Mesenchymal stem cell (in vitro differentiated cells and primary cell): ENCODE results near the gene CD79A.
A peak's percentile ranks its signal among the peaks of the same experiment; 100 is the strongest.

Experiments used
- DNase-seq: peaks from one replicate; pipeline ENCODE4 v3.0.0-alpha.2; 2013
- H2AFZ ChIP-seq: one replicate; pipeline ENCODE4 v1.6.1; 2013; ENCODE audit warnings: low read depth, mild to moderate bottlenecking, control low read depth, inconsistent platforms, low read length, moderate library complexity
- H2AK5ac ChIP-seq: 2 replicates; pipeline ENCODE4 v1.6.1; 2013; ENCODE audit warnings: low read length, moderate library complexity, mild to moderate bottlenecking, inconsistent platforms; ENCODE audit not compliant: severe bottlenecking
- H2BK120ac ChIP-seq: one replicate; pipeline ENCODE4 v1.6.1; 2013; ENCODE audit warnings: low read depth, mild to moderate bottlenecking, inconsistent platforms, low read length, moderate library complexity
- H2BK12ac ChIP-seq, 2 experiments: one replicate each; pipeline ENCODE4 v1.6.1; 2013; ENCODE audit warnings: inconsistent platforms in 2 of 2, low read length in 2 of 2, mild to moderate bottlenecking in 2 of 2, moderate library complexity in 2 of 2, control low read depth in 1 of 2
- H2BK15ac ChIP-seq: one replicate; pipeline ENCODE4 v1.6.1; 2013; ENCODE audit warnings: mild to moderate bottlenecking, low read depth, inconsistent platforms; ENCODE audit not compliant: poor library complexity, severe bottlenecking
- H2BK5ac ChIP-seq: 2 replicates; pipeline ENCODE4 v1.6.1; 2013; ENCODE audit warnings: low read depth, mild to moderate bottlenecking, low read length, control low read depth, inconsistent platforms; ENCODE audit not compliant: poor library complexity, severe bottlenecking
- H3K14ac ChIP-seq, 2 experiments: one replicate each; pipeline ENCODE4 v1.6.1; 2013; ENCODE audit warnings: inconsistent platforms in 2 of 2, low read length in 2 of 2, control low read depth in 1 of 2, mild to moderate bottlenecking in 1 of 2, moderate library complexity in 1 of 2
- H3K18ac ChIP-seq, 2 experiments: one replicate each; pipeline ENCODE4 v1.6.1; 2013; ENCODE audit warnings: inconsistent platforms in 2 of 2, low read length in 2 of 2, control low read depth in 1 of 2, low read depth in 1 of 2, mild to moderate bottlenecking in 1 of 2
- H3K23ac ChIP-seq, 2 experiments: one replicate each; pipeline ENCODE4 v1.6.1; 2013; ENCODE audit warnings: inconsistent platforms in 2 of 2, low read length in 2 of 2, mild to moderate bottlenecking in 2 of 2, moderate library complexity in 2 of 2, control low read depth in 1 of 2
- H3K27ac ChIP-seq: 2 replicates; pipeline ENCODE4 v1.5.1; 2013; ENCODE audit warnings: mild to moderate bottlenecking, moderate library complexity, low read length, control low read depth, inconsistent platforms; ENCODE audit not compliant: poor library complexity, severe bottlenecking
- H3K27me3 ChIP-seq, 2 experiments: 2 replicates each; pipeline versions ENCODE4 v1.6.1 to v1.7.0; 2013; ENCODE audit warnings: low read length in 2 of 2, mild to moderate bottlenecking in 2 of 2, moderate library complexity in 2 of 2, control low read depth in 1 of 2, inconsistent platforms in 1 of 2; ENCODE audit not compliant: control insufficient read depth in 1 of 2, insufficient read depth in 1 of 2
- H3K36me3 ChIP-seq, 2 experiments: 2 replicates each; pipeline versions ENCODE4 v1.6.1 to v1.7.0; 2013; ENCODE audit warnings: low read length in 2 of 2, control low read depth in 1 of 2, inconsistent platforms in 1 of 2, low read depth in 1 of 2, mild to moderate bottlenecking in 1 of 2; ENCODE audit not compliant: insufficient read depth in 2 of 2, control insufficient read depth in 1 of 2
- H3K4ac ChIP-seq, 2 experiments: one replicate each; pipeline ENCODE4 v1.6.1; 2013; ENCODE audit warnings: inconsistent platforms in 2 of 2, low read length in 2 of 2, mild to moderate bottlenecking in 2 of 2, moderate library complexity in 2 of 2, control low read depth in 1 of 2, low read depth in 1 of 2
- H3K4me1 ChIP-seq: 2 replicates; pipeline ENCODE4 v1.6.1; 2013; ENCODE audit warnings: low read depth, low read length, control low read depth; ENCODE audit not compliant: control insufficient read depth, insufficient read depth
- H3K4me2 ChIP-seq: 2 replicates; pipeline ENCODE4 v1.6.1; 2013; ENCODE audit warnings: low read length, mild to moderate bottlenecking, inconsistent platforms; ENCODE audit not compliant: poor library complexity, severe bottlenecking
- H3K4me3 ChIP-seq, 2 experiments: 2 replicates each; pipeline versions ENCODE4 v1.5.1 to v1.7.0; 2013; ENCODE audit warnings: low read length in 2 of 2, mild to moderate bottlenecking in 2 of 2, control low read depth in 1 of 2, low read depth in 1 of 2; ENCODE audit not compliant: insufficient read depth in 1 of 2
- H3K79me1 ChIP-seq: replicated peaks from 2 replicates; pipeline ENCODE4 v1.6.1; 2013; ENCODE audit warnings: mild to moderate bottlenecking, control low read depth, low read length, inconsistent platforms; ENCODE audit not compliant: poor library complexity, severe bottlenecking
- H3K9ac ChIP-seq: 2 replicates; pipeline ENCODE4 v1.7.0; 2013; ENCODE audit warnings: mild to moderate bottlenecking, low read length, moderate library complexity
- H3K9me3 ChIP-seq: 2 replicates; pipeline ENCODE4 v1.7.0; 2013; ENCODE audit warnings: mild to moderate bottlenecking, low read length; ENCODE audit not compliant: control insufficient read depth
- H4K8ac ChIP-seq: one replicate; pipeline ENCODE4 v1.6.1; 2013; ENCODE audit warnings: inconsistent platforms, mild to moderate bottlenecking, low read length, moderate library complexity
- H4K91ac ChIP-seq: one replicate; pipeline ENCODE4 v1.6.1; 2013; ENCODE audit warnings: mild to moderate bottlenecking, low read length, inconsistent platforms
- WGBS: methylation state at CpG from one replicate; pipeline ENCODE4 v1.1.7; 2013; ENCODE audit warnings: mixed read lengths; 5-methylcytosine and 5-hydroxymethylcytosine counted together

Gene CD79A

DNA sequence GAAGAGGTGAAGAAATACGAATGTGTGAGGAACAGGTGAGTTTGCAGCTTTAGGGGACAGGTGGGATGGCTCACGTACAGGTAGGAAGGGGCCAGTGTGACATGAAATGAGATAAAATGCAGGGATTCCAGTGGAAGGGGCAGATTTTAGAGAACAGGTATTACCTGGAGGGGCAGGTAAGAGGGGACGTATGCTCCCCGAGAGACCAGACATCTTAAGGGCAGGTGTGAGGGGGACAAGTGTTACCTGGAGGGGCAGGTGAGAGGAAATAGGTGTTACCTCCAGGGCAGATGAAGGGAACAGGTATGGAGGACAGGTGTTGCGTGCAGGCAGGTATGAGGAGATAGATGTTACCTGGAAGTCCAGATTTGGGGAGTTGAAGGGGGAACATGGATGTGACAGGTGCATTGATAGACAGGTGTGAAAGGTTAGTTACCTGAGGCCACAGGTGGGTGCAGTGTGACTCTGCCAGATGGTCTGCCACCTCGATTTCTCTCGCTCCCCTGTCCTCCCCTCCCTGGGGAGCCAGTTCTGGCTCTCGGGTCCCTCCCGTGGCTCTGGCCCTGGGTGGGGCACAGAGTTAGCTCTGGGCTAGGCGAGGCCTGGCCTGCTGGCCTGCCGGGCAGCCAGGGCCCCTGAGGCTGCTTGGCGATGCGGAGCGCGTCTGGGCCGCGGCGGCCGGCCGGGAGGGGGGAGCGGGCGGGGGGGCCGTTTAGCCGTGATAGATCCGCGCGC, 49.1 kb downstream of the CD79A start:
- Histone ChIP-seq H3K36me3 (no peaks in the 10 kb centered on the region), H2AK5ac (no peak overlapping the region), H3K18ac (no peak overlapping the region), H2AFZ (no peak overlapping the region), H3K14ac (peak overlapping the region in 1 of 2 experiments; percentile 14), H2BK15ac (no peak overlapping the region), H2BK12ac (no peak overlapping the region), H3K4me2 (no peak overlapping the region), H3K79me1 (no peaks in the 10 kb centered on the region), H3K4me1 (peaks cover 14% of the 10 kb centered on the region), H3K27me3 (peaks cover 84 to 88% of the 10 kb centered on the region in 2 experiments), H3K23ac (no peak overlapping the region), H3K9me3 (peaks cover 6% of the 10 kb centered on the region), H3K4ac (no peak overlapping the region), H3K9ac (no peak overlapping the region), H3K4me3 (peak overlapping the region in 1 of 2 experiments; percentile 8), H2BK120ac (no peak overlapping the region), H2BK5ac (no peak overlapping the region), H4K91ac (no peak overlapping the region), H4K8ac (no peak overlapping the region), H3K27ac (no peak overlapping the region)
- DNase-seq, result no peak
- 19% methylated on average over 26 of the region's 27 CpGs for WGBS

DNA sequence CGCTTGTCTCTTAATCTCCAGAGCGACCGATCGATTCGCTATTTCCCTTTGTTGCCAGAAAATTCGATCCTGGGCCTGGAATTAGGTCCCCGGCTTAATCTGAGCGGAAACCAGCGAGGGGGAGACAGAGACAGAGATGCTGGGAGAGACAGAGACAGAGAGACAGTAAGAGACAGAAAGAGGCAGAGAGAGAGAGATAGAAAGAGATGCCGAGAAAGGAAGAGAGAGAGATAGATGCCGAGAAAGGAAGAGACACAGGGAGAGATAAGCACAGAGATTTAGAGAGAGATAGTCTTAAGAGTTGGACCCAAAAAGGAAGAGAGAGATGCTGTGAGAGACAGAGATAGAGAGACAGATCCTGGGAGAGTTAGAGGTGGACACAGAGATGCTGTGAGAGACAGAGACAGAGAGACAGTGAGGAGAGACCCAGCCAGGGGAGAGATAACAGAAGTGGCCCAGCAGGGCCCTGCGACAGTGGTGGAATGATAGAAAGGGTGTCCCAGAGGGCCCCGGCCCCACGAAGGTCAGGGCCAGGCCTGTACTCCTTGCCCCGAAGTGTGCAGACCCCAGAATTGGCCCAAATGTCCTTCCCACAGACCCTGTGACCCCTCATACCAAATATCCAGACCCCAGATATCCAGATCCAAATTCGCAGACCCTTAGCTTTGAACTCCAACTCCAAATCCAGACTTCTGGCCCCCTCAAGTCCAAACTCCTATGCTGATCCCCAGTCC, 49.9 kb downstream of the CD79A start:
- Histone ChIP-seq H3K36me3 (no peaks in the 10 kb centered on the region), H3K79me1 (no peaks in the 10 kb centered on the region), H3K9me3 (peaks cover 6% of the 10 kb centered on the region), H2AK5ac (no peak overlapping the region), H2BK15ac (no peak overlapping the region), H3K18ac (no peak overlapping the region), H3K23ac (no peak overlapping the region), H2BK12ac (no peak overlapping the region), H3K4me1 (peaks cover 15% of the 10 kb centered on the region), H4K91ac (no peak overlapping the region), H3K9ac (no peak overlapping the region), H4K8ac (no peak overlapping the region), H3K27me3 (peaks cover 86 to 88% of the 10 kb centered on the region in 2 experiments), H3K4me3 (no peak overlapping the region), H3K14ac (no peak overlapping the region), H3K27ac (no peak overlapping the region), H3K4me2 (no peak overlapping the region), H2AFZ (no peak overlapping the region), H2BK5ac (no peak overlapping the region), H3K4ac (no peak overlapping the region), H2BK120ac (no peak overlapping the region)
- 50% methylated on average over 16 of the region's 16 CpGs for WGBS
- DNase-seq, result no peak

DNA sequence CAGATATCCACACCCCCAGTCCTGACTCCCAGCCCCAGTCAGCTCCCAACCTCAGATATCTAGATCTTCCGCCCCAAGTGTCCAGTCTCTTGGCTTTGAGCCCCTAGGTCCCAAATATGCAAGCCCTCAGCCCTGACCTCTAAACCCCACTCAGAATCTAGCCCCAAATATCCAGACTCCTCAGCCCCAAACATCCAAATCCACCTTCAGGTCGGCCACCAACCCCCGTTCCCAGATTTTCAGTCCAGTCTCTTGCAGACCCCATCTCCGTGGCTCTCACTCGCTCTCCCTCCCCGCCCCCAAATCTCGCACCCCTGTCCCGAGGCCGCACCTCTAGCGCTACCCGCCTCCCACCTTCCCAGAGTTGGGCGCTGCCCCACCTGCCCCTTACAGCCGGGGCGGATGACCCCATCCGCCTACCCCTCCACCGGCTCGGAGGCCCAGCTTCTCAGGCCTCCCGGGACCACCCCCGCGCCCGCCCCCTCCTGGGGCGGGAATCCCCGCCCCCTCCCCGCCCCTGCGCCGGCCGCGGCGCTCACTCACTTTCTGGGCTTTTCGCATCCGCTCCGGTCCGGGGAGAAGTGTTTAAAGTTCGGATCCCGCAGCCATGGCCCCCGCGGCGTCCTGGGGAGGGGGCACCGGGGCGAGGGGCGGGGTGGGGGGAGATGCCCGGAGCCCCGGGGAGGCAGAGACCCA, 50.6 kb downstream of the CD79A start:
- no peak overlapping the region for H3K14ac ChIP-seq
- H3K9ac ChIP-seq, result no peak overlapping the region
- peaks cover 86 to 88% of the 10 kb centered on the region in 2 experiments for H3K27me3 ChIP-seq
- no peak overlapping the region for H3K23ac ChIP-seq
- H3K9me3 ChIP-seq, result peaks cover 6% of the 10 kb centered on the region
- no peak overlapping the region for H2AK5ac ChIP-seq
- peak overlapping the region; percentile 45 to 56 for H3K4me3 ChIP-seq
- no peaks in the 10 kb centered on the region for H3K36me3 ChIP-seq
- H2BK15ac ChIP-seq, result no peak overlapping the region
- no peak overlapping the region for H3K18ac ChIP-seq
- H2BK120ac ChIP-seq, result no peak overlapping the region
- 4% methylated on average over 34 of the region's 43 CpGs for WGBS
- H3K79me1 ChIP-seq, result no peaks in the 10 kb centered on the region
- no peak overlapping the region for H3K4ac ChIP-seq
- no peak overlapping the region for H4K91ac ChIP-seq
- H4K8ac ChIP-seq, result no peak overlapping the region
- H2AFZ ChIP-seq, result no peak overlapping the region
- H3K4me1 ChIP-seq, result peaks cover 15% of the 10 kb centered on the region
- no peak overlapping the region for H2BK5ac ChIP-seq
- H2BK12ac ChIP-seq, result no peak overlapping the region
- H3K27ac ChIP-seq, result no peak overlapping the region
- DNase-seq, result no peak
- peak overlapping the region; percentile 87 for H3K4me2 ChIP-seq

DNA sequence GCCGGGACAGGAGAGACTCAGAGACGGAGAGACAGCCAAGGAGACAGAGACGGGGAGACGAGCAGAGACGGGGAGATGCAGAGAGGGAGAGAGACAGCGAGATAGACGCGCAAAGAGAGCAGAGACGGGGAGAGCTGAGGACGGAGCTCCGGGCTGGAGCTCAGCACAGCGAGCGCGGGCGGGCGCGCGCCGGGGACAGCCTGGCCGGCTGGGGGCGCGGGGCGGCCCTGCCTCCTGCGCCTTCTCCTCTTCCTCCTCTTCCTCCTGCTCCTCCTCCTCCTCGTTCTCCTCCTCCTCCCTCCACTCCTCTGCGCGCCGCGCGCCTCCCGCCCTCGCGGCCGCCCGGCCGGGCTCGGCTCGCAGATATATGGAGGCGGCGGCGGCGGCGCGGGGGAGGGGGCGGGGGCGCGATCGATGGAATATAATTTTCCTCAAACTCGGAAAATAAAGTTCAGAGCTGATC, 51.2 kb downstream of the CD79A start, which contains the start of gene ERFL:
TSS of gene ERFL (minus strand) at position 229 of the 463 bp plus-strand sequence. CDS start 15,530 bp downstream, outside the sequence.
- H2BK12ac ChIP-seq, result peak within 1 kb of the TSS in 1 of 2 experiments; percentile 3
- H2BK120ac ChIP-seq, result no peak within 1 kb of the TSS
- no peaks in the 10 kb centered on the region for H3K79me1 ChIP-seq
- H3K18ac ChIP-seq, result peak within 1 kb of the TSS in 1 of 2 experiments; percentile 54
- no peak within 1 kb of the TSS for H3K4ac ChIP-seq
- no peak within 1 kb of the TSS for H2AK5ac ChIP-seq
- under 1% methylated on average over 36 of the region's 49 CpGs for WGBS
- peak within 1 kb of the TSS in 1 of 2 experiments; percentile 0 for H3K23ac ChIP-seq
- peak within 1 kb of the TSS; percentile 87 for H3K4me2 ChIP-seq
- peaks cover 6% of the 10 kb centered on the region for H3K9me3 ChIP-seq
- no peak within 1 kb of the TSS for H3K9ac ChIP-seq
- H3K14ac ChIP-seq, result peak within 1 kb of the TSS in 1 of 2 experiments; percentile 78
- DNase-seq, result no peak
- no peaks in the 10 kb centered on the region for H3K36me3 ChIP-seq
- H2BK5ac ChIP-seq, result no peak within 1 kb of the TSS
- H3K4me1 ChIP-seq, result peaks cover 15% of the 10 kb centered on the region
- no peak within 1 kb of the TSS for H4K91ac ChIP-seq
- H3K27ac ChIP-seq, result no peak within 1 kb of the TSS
- H4K8ac ChIP-seq, result no peak within 1 kb of the TSS
- H2BK15ac ChIP-seq, result no peak within 1 kb of the TSS
- peaks cover 85 to 86% of the 10 kb centered on the region in 2 experiments for H3K27me3 ChIP-seq
- H3K4me3 ChIP-seq, result peak within 1 kb of the TSS; percentile 46 to 56
- H2AFZ ChIP-seq, result peak within 1 kb of the TSS; percentile 55
